ENCODE measurements around the gene LACTBL1.
A peak's percentile ranks its signal among the peaks of the same experiment; 100 is the strongest.

Gene LACTBL1

DNA sequence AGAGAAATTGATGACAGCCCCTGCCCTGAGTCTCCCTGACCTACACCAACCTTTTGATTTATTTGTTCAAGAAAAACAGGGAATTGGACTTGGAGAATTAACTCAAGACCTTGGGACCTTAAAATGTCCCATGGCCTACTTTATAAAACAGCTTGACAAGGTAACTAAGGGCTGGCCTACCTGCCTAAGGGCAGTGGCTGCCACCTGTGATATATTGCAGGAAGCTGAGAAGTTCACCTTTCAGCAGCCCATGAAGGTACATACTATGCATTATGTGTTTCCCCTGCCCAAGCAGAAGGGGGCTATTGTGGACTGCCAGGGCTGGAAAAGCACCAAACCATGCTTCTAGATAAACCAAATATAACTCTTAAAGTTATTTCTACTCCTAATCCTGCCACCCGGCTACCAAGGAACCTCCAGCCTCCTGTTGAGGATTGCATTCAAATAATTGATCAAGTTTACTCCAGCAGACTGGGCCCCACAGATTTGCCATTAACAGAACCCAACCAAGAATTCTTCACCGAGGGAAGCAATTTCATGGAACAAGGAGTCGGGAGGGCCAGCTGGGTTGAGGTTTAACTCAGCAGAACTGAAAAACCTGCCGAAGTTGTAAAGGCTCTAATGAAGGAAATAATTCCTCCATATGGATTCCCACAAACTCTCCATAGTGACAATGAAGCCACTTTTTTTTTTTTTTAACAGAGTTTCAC lies 28.2 kb downstream of the LACTBL1 start:
- DNase-seq (ENCODE audit: low spot score) = no peak

DNA sequence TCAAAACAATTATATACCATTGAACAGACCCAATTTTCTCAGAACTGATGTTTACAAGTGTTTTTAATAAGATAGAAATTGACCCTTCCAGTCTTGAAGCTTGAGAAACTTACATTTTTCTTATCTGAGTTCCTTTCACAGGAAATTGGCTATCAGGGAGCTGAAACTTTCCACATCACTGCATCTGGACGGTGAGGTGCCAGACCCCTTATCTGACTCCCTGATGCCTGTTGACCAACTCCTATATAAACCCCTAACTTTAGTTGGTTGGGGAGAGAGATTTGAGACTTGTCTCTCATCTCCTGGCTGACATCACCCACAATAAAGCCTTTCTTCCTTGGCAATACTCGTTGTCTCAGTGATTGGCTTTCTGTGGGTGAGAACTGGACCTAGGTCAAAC lies 31.4 kb downstream of the LACTBL1 start:
- DNase-seq (ENCODE audit: low spot score) = no peak

DNA sequence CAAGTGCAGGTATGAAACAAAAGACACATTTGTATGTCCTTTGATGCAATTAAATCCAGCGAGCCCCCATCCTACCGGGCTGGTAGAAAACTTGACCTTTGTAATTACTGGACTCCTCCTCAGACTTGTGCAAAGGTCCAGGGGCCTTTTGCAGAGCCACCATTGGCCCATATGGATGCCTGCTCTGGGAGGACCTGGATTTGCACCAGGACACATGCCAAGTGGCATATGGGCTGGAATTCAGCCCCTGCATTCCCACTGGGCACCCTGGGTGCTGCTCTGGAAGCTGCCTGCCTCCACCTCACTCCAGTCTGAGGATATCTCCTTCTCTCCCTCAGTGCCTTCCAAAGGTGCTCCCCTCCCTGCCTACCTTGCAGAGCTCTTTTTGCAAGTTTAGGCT lies 36.0 kb downstream of the LACTBL1 start:
- DNase-seq (ENCODE audit: low spot score) = no peak

DNA sequence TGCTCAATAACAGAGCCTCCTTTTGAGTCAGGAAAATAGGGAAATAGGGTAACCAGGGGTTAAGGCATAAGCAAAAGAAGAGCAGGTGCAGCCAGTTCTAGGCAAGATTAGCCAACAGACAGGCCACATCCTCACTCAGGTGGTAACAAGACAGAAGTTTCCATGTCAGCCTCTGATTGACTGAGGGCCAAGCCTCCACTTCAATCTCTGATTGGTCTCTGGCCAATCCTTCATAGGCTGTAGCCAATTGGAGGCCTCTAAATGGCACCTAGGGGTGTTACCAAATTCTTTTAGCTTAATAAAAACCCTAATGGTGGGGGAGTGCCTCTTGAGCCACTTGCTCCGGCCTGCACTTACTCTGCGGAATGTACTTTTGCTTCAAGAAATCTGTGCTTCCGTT lies 37.2 kb downstream of the LACTBL1 start:
- no peak for DNase-seq (ENCODE audit: low spot score)

DNA sequence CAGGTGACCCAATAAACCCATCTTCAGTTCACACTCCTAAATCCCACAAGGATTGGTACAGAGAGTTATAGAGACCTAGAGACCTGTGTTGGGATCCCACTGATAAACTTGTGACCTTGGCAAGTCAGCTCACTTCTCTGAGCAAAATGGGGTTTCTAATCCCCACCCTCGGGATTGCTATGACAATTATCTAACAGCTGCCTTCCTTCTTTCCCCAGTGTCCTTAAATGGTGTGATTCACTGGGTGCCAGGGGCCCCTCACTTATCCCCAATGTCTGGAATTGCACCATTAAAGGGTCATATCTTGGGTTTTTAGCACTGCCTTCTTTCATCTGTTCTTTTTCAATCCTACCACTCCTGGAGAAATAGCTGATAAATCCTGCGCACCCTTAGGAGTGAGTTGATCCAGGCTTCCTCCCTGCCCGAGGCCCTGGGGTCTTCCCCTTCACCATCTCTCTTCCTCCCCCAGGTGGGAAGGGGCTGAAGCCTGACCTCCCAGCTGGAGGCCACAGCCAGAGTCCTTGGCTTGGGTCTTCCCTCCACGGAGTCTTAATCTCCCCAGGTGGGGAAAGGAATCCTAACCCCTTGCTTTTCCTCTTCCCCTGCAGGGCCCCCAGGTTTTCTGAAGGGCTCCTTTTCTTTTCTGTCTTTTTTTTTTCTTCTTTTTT lies 39.7 kb downstream of the LACTBL1 start:
- no peak for DNase-seq (ENCODE audit: low spot score)

DNA sequence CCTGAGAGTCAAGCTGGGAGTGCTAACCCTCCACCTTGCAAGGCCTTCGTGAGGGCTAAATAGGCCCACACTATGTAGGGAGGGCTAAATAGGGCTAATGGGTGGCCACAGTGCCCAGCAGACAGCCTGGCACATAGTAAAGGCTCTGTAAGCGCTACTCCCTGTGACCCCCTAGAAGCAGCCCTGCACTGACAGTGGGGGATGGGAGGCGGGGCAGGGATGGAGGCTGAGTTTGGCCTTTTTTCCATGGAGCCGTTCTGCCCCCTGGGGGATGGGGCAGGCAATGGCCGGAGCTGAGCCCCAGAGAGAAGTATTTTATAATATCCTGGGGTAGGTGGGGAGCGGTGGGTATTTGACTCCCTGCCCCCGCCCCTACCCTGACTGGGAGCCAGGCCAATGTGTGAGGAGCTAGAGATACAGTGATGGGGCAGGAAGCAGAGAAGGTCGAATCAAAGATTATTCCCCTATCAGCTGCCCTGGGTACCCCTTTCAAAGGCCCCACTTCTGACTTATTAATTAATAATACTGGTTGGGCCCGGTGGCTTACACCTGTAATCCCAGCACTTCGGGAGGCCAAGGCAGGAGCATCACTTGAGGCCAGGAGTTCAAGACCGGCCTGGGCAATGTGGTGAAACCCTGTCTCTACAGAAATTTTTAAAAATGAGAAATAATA lies 42.3 kb downstream of the LACTBL1 start:
- DNase-seq (ENCODE audit: low spot score) = peak; percentile 90

DNA sequence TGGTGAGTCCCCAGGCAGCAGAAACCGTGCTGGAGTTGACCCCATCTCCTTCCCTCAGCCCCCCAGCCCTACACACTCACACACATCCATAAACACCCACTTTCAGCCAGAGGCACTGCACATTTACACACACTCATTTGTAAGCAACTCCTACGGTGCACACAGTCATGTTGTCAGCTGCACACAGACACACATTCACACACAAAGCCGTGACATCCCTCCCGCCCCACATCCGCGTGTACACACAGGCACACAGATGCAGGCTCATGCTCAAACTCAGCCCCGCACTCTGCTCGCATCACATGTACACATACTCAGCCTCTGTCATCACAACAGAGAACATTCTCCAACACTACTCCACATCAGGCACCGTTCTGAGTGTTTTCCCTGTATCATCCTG lies 47.6 kb downstream of the LACTBL1 start:
- DNase-seq (ENCODE audit: low spot score) = no peak

DNA sequence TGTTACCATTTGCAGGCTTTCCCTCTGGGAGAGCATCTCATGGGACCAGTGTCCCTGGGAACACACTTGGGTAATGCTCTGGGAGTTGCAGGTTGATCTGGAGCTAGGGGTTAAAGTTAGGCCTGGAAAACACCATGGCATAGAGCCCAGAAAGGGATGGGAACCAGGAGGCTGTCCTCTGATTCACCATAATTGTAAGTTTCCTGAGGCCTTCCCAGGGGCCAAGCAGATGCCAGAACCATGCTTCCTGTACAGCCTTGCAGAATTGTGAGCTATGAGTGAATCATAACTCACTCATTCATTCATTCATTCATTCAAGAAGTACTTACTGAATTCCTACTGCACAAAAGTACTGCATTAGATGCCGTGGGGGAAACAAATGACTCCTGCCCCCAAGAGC lies 50.0 kb downstream of the LACTBL1 start:
- no peak for DNase-seq (ENCODE audit: low spot score)

DNA sequence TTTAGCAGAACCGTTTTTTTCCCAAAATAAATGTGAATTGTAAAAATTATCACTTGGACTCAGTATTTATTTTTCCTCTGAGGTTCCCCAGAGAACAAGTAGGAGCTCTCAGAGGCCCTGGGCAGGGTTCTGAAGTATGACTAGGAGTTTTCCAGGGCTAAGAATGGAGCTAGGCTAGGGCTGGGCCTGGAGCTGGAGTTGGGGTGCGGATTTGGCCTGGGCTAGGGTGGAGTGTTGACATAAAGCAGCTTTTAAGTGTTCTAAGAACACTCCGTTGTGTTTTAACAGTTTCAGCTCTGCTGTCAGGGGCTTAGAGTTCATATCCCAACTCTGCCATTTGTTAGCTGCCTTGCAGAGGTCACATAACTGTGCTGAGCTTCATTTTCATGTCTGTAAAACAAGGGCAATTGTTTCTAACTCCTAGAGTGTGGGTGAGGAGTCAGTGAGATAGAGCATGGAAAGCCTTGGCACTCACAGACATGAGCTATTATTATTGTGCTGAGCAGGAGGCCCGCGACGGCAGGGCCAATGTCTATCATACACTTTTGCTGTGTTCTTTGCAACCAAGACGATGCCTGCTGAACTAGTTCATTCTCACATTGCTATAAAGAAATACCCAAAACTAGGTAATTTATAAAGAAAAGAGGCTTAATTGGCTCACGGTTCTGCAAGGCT lies 51.1 kb downstream of the LACTBL1 start:
- no peak for DNase-seq (ENCODE audit: low spot score)

DNA sequence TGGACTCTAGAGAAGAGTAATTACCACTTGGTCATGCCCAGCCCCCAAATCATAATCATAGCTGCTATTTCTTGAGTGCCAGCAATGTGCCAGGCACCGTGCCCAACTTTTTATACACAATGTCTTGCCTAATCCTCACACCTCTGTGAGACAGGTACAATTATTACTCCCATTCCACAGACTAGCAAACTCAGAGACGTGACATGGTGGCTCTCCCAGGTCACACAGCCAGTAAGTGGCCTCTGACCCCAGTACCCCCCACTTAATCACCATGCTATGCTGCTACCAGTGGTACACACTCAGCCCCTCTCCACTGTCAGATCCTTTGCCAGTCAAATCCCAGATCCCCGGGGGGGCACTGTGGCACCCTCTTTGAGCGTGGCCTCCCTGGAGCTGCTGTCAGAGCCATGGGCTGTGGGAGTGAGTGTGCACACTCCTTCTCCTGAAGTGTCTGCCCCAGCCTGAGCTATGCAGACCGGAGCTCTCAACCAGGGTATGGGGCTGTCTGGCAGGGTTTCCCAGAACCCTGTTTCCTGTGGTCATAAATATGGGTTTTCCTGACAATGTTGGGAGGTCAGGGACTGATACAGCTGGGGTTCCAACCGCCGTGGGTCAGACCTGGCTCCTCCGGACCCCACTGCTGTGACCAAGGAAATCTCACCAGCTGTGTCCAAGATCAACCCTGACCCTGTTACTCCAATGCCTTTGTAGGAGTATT lies 51.8 kb downstream of the LACTBL1 start:
- DNase-seq (ENCODE audit: low spot score) = no peak

DNA sequence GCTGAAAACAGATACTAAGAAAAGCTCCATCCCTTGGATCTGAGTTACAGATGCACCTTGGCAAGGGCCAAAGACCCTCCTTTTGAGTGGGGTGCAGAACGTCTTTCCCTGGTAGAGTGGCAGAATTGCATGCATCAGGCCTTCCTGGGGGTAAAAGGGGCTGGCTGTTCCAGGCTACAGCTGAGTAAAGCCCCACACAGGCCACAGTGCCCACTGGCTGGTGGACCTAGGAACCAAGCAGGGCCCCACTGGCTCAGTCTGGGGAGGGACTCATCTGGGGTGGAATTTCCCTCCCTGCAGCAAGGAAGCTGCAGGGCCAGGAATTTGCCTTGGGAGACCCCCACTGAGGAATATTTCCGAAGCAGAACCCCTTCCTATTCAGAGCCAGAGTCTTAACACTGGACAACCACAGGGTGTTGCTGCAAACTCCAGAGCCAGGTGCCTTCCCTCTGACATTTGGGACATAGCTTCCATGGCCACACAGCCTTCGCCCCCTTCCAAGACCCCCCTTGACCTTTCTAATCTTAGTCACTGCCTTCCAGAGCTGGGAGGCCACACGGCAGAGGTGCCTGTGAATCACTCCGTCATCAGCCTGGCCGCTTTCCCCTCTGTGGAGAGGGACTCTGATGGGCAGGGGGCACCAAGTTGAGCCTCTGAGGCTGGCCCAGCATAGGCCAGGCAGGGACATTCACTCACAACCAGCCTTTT lies 52.5 kb downstream of the LACTBL1 start:
- no peak for DNase-seq (ENCODE audit: low spot score)

DNA sequence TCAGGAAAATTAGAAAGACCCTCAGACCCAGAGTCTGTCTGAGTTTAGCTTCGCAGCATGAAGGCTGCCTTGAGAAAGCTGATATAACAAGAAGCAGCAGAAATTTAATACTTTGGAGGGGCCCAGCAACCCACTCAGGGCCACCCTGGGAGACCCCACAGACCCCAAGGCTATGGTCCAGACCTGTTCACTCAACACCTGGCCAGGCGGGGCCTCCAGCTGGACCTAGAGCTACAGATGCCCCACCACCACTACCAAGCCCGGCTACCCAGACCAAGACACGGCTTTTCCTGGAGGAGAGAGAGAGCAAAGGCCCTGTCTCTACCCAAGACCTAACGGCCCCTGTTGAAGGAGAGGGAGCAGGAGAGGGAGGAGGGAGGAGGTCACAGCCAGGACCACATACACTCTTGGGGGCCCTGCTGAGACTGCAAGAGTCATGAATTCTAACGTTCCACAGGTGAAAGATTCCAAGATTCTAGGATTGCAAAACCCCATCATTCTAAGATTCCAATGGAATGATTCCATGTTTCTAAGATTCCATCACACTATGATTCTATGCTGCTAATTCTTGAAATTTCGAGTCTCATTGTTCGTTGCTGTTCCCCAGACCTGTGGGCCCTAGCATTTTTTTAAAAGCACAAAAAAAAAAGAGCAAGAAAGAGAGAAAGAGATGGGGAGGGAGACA lies 53.2 kb downstream of the LACTBL1 start:
- peak; percentile 20 for DNase-seq (ENCODE audit: low spot score)

DNA sequence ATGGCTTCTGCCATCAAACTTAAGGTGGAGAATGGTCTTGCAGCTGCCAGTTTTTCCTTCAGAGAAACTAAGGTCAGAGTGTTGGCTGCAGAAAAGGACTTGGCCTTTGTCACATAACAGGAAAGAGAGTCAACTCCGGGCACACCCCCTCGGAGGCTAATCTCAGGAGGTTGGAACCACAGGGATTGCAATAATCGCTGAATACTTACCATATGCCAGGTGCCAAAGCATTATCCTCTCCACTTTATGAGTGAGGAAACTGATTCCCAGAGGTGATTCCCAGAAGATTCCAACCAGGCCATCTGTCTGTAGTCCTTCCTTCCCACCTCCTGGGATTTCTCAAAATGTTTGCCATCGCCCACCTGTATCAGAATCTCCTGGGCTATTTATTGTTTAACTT lies 54.0 kb downstream of the LACTBL1 start:
- DNase-seq (ENCODE audit: low spot score) = no peak

DNA sequence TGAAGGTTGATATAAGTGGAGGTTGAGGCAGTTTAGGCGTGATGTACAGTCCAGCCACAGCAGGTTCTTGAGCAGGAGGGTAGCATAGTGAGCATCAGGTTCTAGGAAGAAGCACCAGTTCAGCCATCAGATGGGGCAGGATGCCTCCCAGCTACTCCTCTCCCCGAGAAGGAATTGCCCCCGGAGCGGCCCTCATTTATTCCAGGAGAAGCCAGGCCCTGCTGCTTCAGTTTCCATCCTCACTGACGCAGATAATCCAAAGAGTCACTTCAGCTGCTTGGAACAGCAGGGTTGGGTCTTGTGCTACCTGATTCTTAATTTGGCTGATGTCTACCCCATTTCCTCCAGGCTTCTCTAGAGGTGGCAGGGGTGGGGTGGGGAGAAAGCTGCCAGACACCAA lies 54.7 kb downstream of the LACTBL1 start:
- no peak for DNase-seq (ENCODE audit: low spot score)

DNA sequence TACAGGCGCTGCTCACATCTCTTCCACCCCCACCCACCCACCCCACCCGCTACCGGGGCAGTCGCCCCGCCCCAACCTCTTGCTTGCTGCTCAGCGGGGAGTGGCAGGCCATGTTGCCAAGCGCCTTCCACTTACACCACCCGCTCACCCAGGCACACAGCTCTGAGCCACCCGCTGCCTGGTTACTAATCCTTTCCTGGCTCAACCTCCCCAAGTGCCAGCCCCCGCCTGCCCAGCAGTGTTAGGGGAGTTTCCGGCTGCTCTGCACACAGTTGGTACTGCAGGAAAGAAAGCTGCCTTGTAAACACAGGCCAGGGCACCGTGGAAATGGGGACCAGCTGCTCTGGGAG lies 56.2 kb downstream of the LACTBL1 start:
- DNase-seq (ENCODE audit: low spot score) = no peak

DNA sequence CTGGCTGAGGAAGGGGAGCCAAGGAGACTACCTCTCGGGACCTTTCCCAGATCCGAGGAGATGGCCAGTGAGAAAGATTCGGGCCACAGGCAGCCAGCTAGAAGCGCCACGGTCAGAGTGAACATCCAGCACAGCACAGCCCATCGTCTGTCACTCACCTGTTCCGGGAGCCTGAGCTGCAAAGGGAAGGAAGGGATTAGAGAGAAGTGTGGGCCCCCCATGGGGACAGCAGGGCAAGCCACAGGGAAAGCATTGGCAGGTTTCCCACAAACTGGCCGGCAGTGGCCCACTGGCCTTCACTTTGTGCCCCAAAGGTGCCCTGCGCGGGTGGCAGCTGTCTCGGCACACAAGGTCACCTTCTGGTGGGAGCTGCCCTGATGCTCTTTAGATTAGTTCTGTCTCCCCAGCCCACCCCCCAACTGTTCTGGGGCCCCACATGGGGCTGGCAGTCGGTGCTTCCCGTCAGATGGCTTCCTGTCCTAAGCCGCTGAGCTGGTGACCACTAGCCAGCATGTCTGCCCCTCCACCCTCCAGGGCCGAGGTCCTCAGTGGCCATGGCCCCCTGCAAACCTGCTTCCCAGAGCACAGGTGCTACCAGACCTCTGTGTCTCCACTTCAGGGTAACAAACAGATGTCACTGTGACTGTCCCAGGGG lies 56.7 kb downstream of the LACTBL1 start:
- no peak for DNase-seq (ENCODE audit: low spot score)

DNA sequence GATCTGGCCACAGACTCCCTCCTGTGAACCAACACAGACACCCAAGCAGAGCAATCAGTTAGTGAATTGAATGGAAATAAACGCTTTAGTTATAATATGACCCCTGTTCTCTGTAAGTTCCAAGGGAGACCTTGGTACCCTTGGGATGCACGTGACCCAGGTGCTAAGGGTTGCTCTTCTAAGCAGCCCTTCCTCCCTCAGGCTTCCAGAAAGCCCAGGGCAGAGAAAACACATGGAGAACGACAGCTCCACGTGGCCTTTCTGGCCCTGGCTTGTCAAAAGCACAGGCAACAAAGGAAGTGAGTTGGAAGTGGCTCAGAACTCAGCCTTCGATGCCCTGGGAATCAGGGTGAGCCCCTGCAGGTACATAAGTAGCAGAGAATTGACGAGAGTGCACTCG lies 57.4 kb downstream of the LACTBL1 start:
- no peak for DNase-seq (ENCODE audit: low spot score)

DNA sequence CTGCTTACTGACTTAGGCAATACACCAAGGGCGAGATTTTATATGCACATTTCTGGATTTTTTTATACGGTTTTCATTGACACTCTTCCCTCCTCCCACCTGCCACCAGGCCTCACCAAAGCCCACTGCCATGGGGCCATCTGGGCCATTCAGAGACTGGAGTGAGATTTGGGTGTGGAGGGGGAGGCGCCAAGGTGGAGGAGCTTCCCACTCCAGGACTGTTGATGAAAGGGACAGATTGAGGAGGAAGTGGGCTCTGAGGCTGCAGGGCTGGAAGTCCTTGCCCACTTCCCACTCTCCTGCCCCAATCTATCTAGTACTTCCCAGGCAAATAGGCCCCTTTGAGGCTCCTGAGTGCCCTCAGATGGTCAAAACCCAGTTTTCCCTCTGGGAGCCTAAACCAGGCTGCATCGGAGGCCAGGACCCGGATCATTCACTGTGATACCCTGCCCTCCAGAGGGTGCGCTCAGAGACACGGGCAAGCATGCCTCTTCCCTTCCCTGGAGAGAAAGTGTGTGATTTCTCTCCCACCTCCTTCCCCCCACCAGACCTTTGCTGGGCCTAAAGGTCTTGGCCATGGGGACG lies 57.9 kb downstream of the LACTBL1 start:
- DNase-seq (ENCODE audit: low spot score) = no peak

DNA sequence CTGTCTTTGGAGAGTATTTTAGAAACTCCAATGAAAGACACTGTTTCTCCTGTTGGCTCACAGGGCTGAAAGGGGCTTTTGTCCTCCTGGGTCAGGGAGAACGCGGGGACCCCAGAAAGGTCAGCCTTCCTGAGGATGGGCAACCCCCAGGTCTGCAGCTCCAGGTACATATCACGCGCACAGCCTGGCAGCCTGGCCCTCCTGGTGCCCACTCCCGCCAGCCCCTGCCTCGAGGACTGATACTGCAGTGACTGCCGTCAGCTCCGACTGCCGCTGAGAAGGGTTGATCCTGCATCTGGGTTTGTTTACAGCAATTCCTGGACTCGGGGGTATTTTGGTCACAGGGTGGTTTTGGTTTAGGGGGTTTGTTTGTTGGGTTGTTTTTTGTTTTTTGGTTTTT lies 58.5 kb downstream of the LACTBL1 start:
- no peak for DNase-seq (ENCODE audit: low spot score)

All from AG08395 (cell line).